PC-3 (cell line): ENCODE results near the gene PCDHGA3. TPM values are rescaled to one million over a fixed set of nuclear protein-coding genes. Genes with fewer than 3 reads are reported as not detected.
"Not testable (repeated sequence)": the region's sequence is repeated elsewhere in the genome, so short reads cannot be mapped to it uniquely, and the experiment has no call there.

Source experiments
- ATAC-seq: fragments of 200-7000 bp; cut with Tn5 transposase; 2 replicates; pipeline ENCODE4 v1.9.1; 2020; ENCODE audit warnings: mild to moderate bottlenecking, moderate library complexity
- BruUV-seq: library from RNA; stranded (reverse); fragments of 400-500 nt; replicated peaks from 2 replicates; lab custom pipeline; 2021; lab: Mats Ljungman, UMichigan
- CTCF ChIA-PET: fragments of 300-600 bp; sonication (Branson Sonifier 250); formaldehyde crosslinking; loops from one replicate; lab custom pipeline; 2022; ENCODE audit warnings: antibody characterized with exemption; lab: Charles Lee
- POLR2A ChIA-PET: fragments of 300-600 bp; sonication (Branson Sonifier 250); formaldehyde crosslinking; loops from one replicate; lab custom pipeline; 2022; ENCODE audit warnings: antibody characterized with exemption; ENCODE audit not compliant: unreplicated experiment; lab: Charles Lee
- DNase-seq: peaks from one replicate; pipeline ENCODE4 v3.0.0-alpha.2; 2015
- H2AFZ ChIP-seq: fragments of 300-600 bp; sonication (generic); 2 replicates; pipeline ENCODE4 v1.6.0; 2016; ENCODE audit warnings: antibody characterized with exemption, low read length
- H3F3A ChIP-seq: fragments of 300-600 bp; sonication (generic); one replicate; pipeline ENCODE4 v1.6.0; 2017; ENCODE audit warnings: antibody characterized with exemption, low read length, control low read depth, mild to moderate bottlenecking; ENCODE audit not compliant: unreplicated experiment
- H3K27ac ChIP-seq: fragments of 300-600 bp; sonication (generic); 2 replicates; pipeline ENCODE4 v1.5.1; 2016; ENCODE audit warnings: mild to moderate bottlenecking, low read length
- H3K27me3 ChIP-seq: fragments of 300-600 bp; sonication (generic); 2 replicates; pipeline ENCODE4 v1.6.1; 2016; ENCODE audit warnings: low read length, mixed read lengths
- H3K36me3 ChIP-seq: fragments of 300-600 bp; sonication (generic); 2 replicates; pipeline ENCODE4 v1.6.1; 2016; ENCODE audit warnings: low read depth, mixed run types, low read length, mixed read lengths
- H3K4me1 ChIP-seq: fragments of 300-600 bp; sonication (generic); 2 replicates; pipeline ENCODE4 v1.5.1; 2016; ENCODE audit warnings: low read length; ENCODE audit not compliant: insufficient read depth
- H3K4me2 ChIP-seq: fragments of 300-600 bp; sonication (generic); 2 replicates; pipeline ENCODE4 v1.6.0; 2016; ENCODE audit warnings: low read length
- H3K4me3 ChIP-seq: fragments of 300-600 bp; sonication (generic); 2 replicates; pipeline ENCODE4 v1.5.1; 2016; ENCODE audit warnings: mild to moderate bottlenecking, low read length, mixed read lengths
- H3K79me2 ChIP-seq: fragments of 300-600 bp; sonication (generic); 2 replicates; pipeline ENCODE4 v1.6.1; 2017; ENCODE audit warnings: low read length, mixed read lengths
- H3K9ac ChIP-seq: fragments of 300-600 bp; sonication (generic); 2 replicates; pipeline ENCODE4 v1.6.0; 2016; ENCODE audit warnings: mild to moderate bottlenecking, low read length
- H3K9me2 ChIP-seq: fragments of 300-600 bp; sonication (generic); replicated peaks from 2 replicates; pipeline ENCODE4 v1.6.1; 2016; ENCODE audit warnings: mixed run types, low read length, mixed read lengths
- H3K9me3 ChIP-seq: fragments of 300-600 bp; sonication (generic); 2 replicates; pipeline ENCODE4 v1.6.1; 2016; ENCODE audit warnings: low read length, mixed read lengths
- H4K20me1 ChIP-seq: fragments of 300-600 bp; sonication (generic); 2 replicates; pipeline ENCODE4 v1.6.1; 2016; ENCODE audit warnings: low read length, mixed read lengths
- CTCF ChIP-seq: fragments of 300-600 bp; sonication (generic); conservative IDR thresholded peaks from 2 replicates; pipeline ENCODE4 v1.5.1; 2017; ENCODE audit warnings: antibody characterized with exemption, low read depth, mild to moderate bottlenecking, low read length
- EZH2 ChIP-seq: fragments of 300-600 bp; sonication (generic); IDR thresholded peaks from one replicate; pipeline ENCODE4 v1.6.1; 2017; ENCODE audit warnings: antibody characterized with exemption, mild to moderate bottlenecking, low read length; ENCODE audit not compliant: unreplicated experiment
- EZH2phosphoT487 ChIP-seq: fragments of 300-600 bp; sonication (generic); IDR thresholded peaks from 2 replicates; pipeline ENCODE4 v1.6.1; 2018; ENCODE audit warnings: mild to moderate bottlenecking, antibody characterized with exemption, low read length, borderline replicate concordance
- intact Hi-C: fragments of 100-400 bp; cut with micrococcal nuclease; formaldehyde crosslinking; loops from 2 replicates; pipeline ENCODE4 v1.9.0; 2023
- total RNA-seq: library from RNA; depleted of rRNA; stranded (reverse); fragments of >200 nt; gene quantifications from 2 replicates; pipeline ENCODE4 v1.2.3, GENCODE V29; 2014

PCDHGA3 gene
- total RNA-seq, 1 experiment from 2014 or later, result not detected

- CTCF ChIA-PET, H3K9me3 ChIP-seq, H3K9me2 ChIP-seq, H3K4me2 ChIP-seq, H3K36me3 ChIP-seq, H3K9ac ChIP-seq, H3K79me2 ChIP-seq, H3F3A ChIP-seq, H3K4me3 ChIP-seq, H3K27me3 ChIP-seq, BruUV-seq, H2AFZ ChIP-seq, POLR2A ChIA-PET, H3K4me1 ChIP-seq, intact Hi-C loops, H4K20me1 ChIP-seq, H3K27ac ChIP-seq: not testable (repeated sequence)
- DNase-seq, result peak; percentile 23
- peak; percentile 31 for TF ChIP-seq CTCF
- peak; percentile 35 for ATAC-seq
Measured at GRCh38 chr5:141387557-141388311, 44.1 kb downstream of the PCDHGA3 start, which contains the start of gene PCDHGB4. TSS of gene PCDHGB4 (plus strand) at chr5:141387698. CDS start at chr5:141387885, 187 bp downstream.

- Histone ChIP-seq H3K9me3 (0 out of 2 replicates have a peak, but pooled peaks cover 6% of the 10 kb centered on the region), H3K79me2 (no peaks in the 10 kb centered on the region), H3K4me2 (no peak overlapping the region), H3K9ac (no peak overlapping the region), H3K9me2 (no peaks in the 10 kb centered on the region), H2AFZ (no peak overlapping the region), H3K36me3 (no peaks in the 10 kb centered on the region), H4K20me1 (no peaks in the 10 kb centered on the region), H3K27me3 (no peaks in the 10 kb centered on the region), H3F3A (no peaks in the 10 kb centered on the region), H3K4me1 (no peaks in the 10 kb centered on the region), H3K4me3 (no peak overlapping the region), H3K27ac (no peak overlapping the region)
- ATAC-seq (no peak), DNase-seq (no peak)
- TF ChIP-seq EZH2phosphoT487, result no peak
- TF ChIP-seq EZH2, result no peak
- no peak for TF ChIP-seq CTCF
- intact Hi-C loops, result no loop called here
- ChIA-PET POLR2A (interaction anchor here (0.6 kb wide), 1 partner anchor 41 kb away, joined by 10 read pairs; no protein-coding TSS in a partner anchor), CTCF (no interaction called here)
- no TSS peak for BruUV-seq
Measured at GRCh38 chr5:141388661-141389060, 45.0 kb downstream of the PCDHGA3 start.
